ENCODE measurements around the gene SLC2A1. TPM values are rescaled to one million over a fixed set of nuclear protein-coding genes. Genes with fewer than 3 reads are reported as not detected.

SLC2A1 gene
- total RNA-seq = 1,000 to 10,000 TPM in 3 of 4 donors, 100 to 1,000 TPM in 1; 953 to 4,970 (median 3,437) TPM

GRCh38 chr1:42958488-42959319 is at the start of gene SLC2A1:
Gene SLC2A1, minus strand, starts transcription at chr1:42958868. Its CDS starts 217 bp downstream, at chr1:42958651.
- peak within 1 kb of the TSS; percentile 83 to 93 (median 92) for H3K27ac ChIP-seq
- peak; percentile 88 to 91 for DNase-seq (ENCODE audit: low spot score in 2 of 2)
- H3K36me3 ChIP-seq = peaks cover 0 to 16% (median 0%) of the 10 kb centered on the region in 3 donors
- H3K27me3 ChIP-seq = no peaks in the 10 kb centered on the region
- peak within 1 kb of the TSS; percentile 73 to 94 (median 83) for H3K4me3 ChIP-seq
- TF ChIP-seq CTCF (IDR thresholded peaks at IDR 0.05) = peak in 1 of 5 experiments; percentile 21
- peak; percentile 18 to 99 for TF ChIP-seq EP300 (IDR thresholded peaks at IDR 0.05)
- peak; percentile 75 to 96 for TF ChIP-seq POLR2A (IDR thresholded peaks at IDR 0.05)
- no peaks in the 10 kb centered on the region for H3K9me3 ChIP-seq
- 1 to 3% methylated on average over 14 to 57 of the region's 87 CpGs for WGBS, 2 donors
- peaks cover 0 to 55% (median 7%) of the 10 kb centered on the region in 4 donors for H3K4me1 ChIP-seq

GRCh38 chr1:43007377-43008114 is 48.9 kb upstream of the SLC2A1 start:
- 42 to 43% methylated on average over 36 to 39 of the region's 49 CpGs for WGBS, 2 donors
- DNase-seq (ENCODE audit: low spot score in 2 of 2) = no peak

GRCh38 chr1:43005460-43006361 is 47.0 kb upstream of the SLC2A1 start:
- H3K27ac ChIP-seq = peak overlapping the region in 2 of 4 donors; percentile 7 to 39
- H3K27me3 ChIP-seq = peaks cover 0 to 33% of the 10 kb centered on the region in 2 donors
- peaks cover 0 to 20% (median 3%) of the 10 kb centered on the region in 4 donors for H3K4me1 ChIP-seq
- DNase-seq (ENCODE audit: low spot score in 2 of 2) = no peak
- H3K36me3 ChIP-seq = no peaks in the 10 kb centered on the region
- H3K4me3 ChIP-seq = no peak overlapping the region
- TF ChIP-seq POLR2A (IDR thresholded peaks at IDR 0.05) = no peak
- TF ChIP-seq EP300 (IDR thresholded peaks at IDR 0.05) = no peak
- H3K9me3 ChIP-seq = no peaks in the 10 kb centered on the region
- WGBS, 2 donors = 68 to 71% methylated on average over 18 of the region's 18 CpGs

More at GRCh38 chr1:43007377-43008114, 48.9 kb upstream of the SLC2A1 start:
- H3K4me3 ChIP-seq = no peak overlapping the region
- TF ChIP-seq EP300 (IDR thresholded peaks at IDR 0.05) (no peak), CTCF (IDR thresholded peaks at IDR 0.05) (no peak), POLR2A (IDR thresholded peaks at IDR 0.05) (no peak)
- H3K4me1 ChIP-seq = peaks cover 0 to 20% (median 3%) of the 10 kb centered on the region in 4 donors
- H3K9me3 ChIP-seq = no peaks in the 10 kb centered on the region
- H3K27me3 ChIP-seq = peaks cover 0 to 33% of the 10 kb centered on the region in 2 donors
- no peaks in the 10 kb centered on the region for H3K36me3 ChIP-seq
- peak overlapping the region; percentile 36 to 86 (median 63) for H3K27ac ChIP-seq

GRCh38 chr1:43004587-43005459 is 46.2 kb upstream of the SLC2A1 start:
- DNase-seq (ENCODE audit: low spot score in 2 of 2) = no peak
- peaks cover 0 to 33% of the 10 kb centered on the region in 2 donors for H3K27me3 ChIP-seq
- H3K36me3 ChIP-seq = no peaks in the 10 kb centered on the region
- H3K4me3 ChIP-seq = no peak overlapping the region
- no peak overlapping the region for H3K27ac ChIP-seq
- TF ChIP-seq EP300 (IDR thresholded peaks at IDR 0.05) (no peak), CTCF (IDR thresholded peaks at IDR 0.05) (no peak), POLR2A (IDR thresholded peaks at IDR 0.05) (no peak)
- WGBS, 2 donors = 82 to 83% methylated on average over 9 of the region's 9 CpGs
- H3K9me3 ChIP-seq = no peaks in the 10 kb centered on the region
- H3K4me1 ChIP-seq = peaks cover 0 to 20% (median 3%) of the 10 kb centered on the region in 4 donors

All from tibial nerve (tissue), 4 donors.